Upper lobe of left lung (tissue), 4 donors: ENCODE results near the gene TMEM131L.

Experiments
- CTCF ChIP-seq, 6 experiments: fragments of 450-650 bp in 4 of 6; fragments of 200-600 bp in 2 of 6; sonication (generic) in 2 of 6; IDR thresholded peaks; one replicate each; pipeline ENCODE4 v1.5.1; 2016 to 2019; ENCODE audit warnings: antibody characterized with exemption in 6 of 6
- EP300 ChIP-seq, 4 donors: sonication (generic); formaldehyde crosslinking; IDR thresholded peaks; one replicate each; pipeline ENCODE4 v1.5.1; 2017; ENCODE audit warnings: antibody characterized with exemption in 4 of 4, control low read depth in 2 of 4
- POLR2A ChIP-seq, 4 donors: fragments of 450-650 bp; IDR thresholded peaks; one replicate each; pipeline ENCODE4 v1.5.1; 2016 to 2017; ENCODE audit warnings: antibody characterized with exemption in 4 of 4, mild to moderate bottlenecking in 2 of 4
- POLR2AphosphoS5 ChIP-seq, 2 donors: sonication (generic); formaldehyde crosslinking; IDR thresholded peaks; one replicate each; pipeline ENCODE4 v1.5.1; 2017; ENCODE audit warnings: antibody characterized with exemption in 2 of 2

DNA sequence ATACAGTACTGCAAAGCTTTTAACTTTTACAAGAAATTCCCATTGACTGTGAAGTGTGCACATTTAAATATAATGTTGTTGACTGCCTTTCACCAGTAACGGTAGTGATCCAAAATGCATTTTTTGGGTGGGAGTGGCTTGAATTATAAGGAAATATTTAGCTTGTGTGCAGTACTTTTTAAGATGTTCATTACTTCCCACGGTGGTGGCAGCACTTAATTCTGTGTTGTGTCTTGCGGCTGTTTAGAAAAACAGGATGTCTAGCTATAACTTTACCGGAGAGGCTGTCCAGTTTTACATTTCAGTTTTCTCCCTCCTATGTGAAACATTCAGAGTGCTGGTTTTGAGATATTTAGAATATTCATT lies 1.7 kb downstream of the TMEM131L start:
- TF ChIP-seq POLR2A (IDR thresholded peaks at IDR 0.05) (no peak), CTCF (IDR thresholded peaks at IDR 0.05) (no peak), EP300 (IDR thresholded peaks at IDR 0.05) (no peak), POLR2AphosphoS5 (IDR thresholded peaks at IDR 0.05) (no peak)
